IPS DF 6.9 (cell line): Measurements from ENCODE around the gene TSPAN15.

ENCODE experiments used
- DNase-seq: peaks from one replicate; pipeline ENCODE4 v3.0.0-alpha.2; 2013; ENCODE audit warnings: low read depth, low spot score
- H3K27ac ChIP-seq: one replicate; pipeline ENCODE4 v1.5.1; 2013; ENCODE audit warnings: low read length, control low read depth
- H3K27me3 ChIP-seq: 2 replicates; pipeline ENCODE4 v1.6.1; 2013; ENCODE audit warnings: mild to moderate bottlenecking, low read length; ENCODE audit not compliant: control insufficient read depth, insufficient read depth
- H3K36me3 ChIP-seq: 2 replicates; pipeline ENCODE4 v1.6.1; 2013; ENCODE audit warnings: low read length; ENCODE audit not compliant: control insufficient read depth, insufficient read depth
- H3K4me1 ChIP-seq: 2 replicates; pipeline ENCODE4 v1.6.1; 2013; ENCODE audit warnings: low read length; ENCODE audit not compliant: control insufficient read depth, insufficient read depth
- H3K4me3 ChIP-seq: 2 replicates; pipeline ENCODE4 v1.5.1; 2013; ENCODE audit warnings: mild to moderate bottlenecking, low read length
- H3K9me3 ChIP-seq: 2 replicates; pipeline ENCODE4 v1.6.1; 2013; ENCODE audit warnings: low read length, inconsistent platforms; ENCODE audit not compliant: control insufficient read depth, insufficient read depth
- WGBS: extraction: QIAGEN DNeasy Blood & Tissue Kit; methylation state at CpG from one replicate; pipeline ENCODE4 v1.1.7; 2013; ENCODE audit warnings: mixed read lengths, missing lambda C conversion rate; ENCODE audit not compliant: insufficient read length, insufficient coverage; 5-methylcytosine and 5-hydroxymethylcytosine counted together

The TSPAN15 gene

GRCh38 chr10:69417542-69417941 is 33.7 kb upstream of the TSPAN15 start:
- H3K36me3 ChIP-seq, result no peaks in the 10 kb centered on the region
- H3K27me3 ChIP-seq, result no peaks in the 10 kb centered on the region
- H3K9me3 ChIP-seq, result no peaks in the 10 kb centered on the region
- DNase-seq, result no peak
- no peaks in the 10 kb centered on the region for H3K4me1 ChIP-seq
- no peak overlapping the region for H3K27ac ChIP-seq
- H3K4me3 ChIP-seq, result no peak overlapping the region
- WGBS, result no CpG with 5 or more reads among the region's 11 CpGs

- no peaks in the 10 kb centered on the region for H3K9me3 ChIP-seq
- WGBS, result no CpG with 5 or more reads among the region's 8 CpGs
- no peak overlapping the region for H3K4me3 ChIP-seq
- H3K4me1 ChIP-seq, result no peaks in the 10 kb centered on the region
- no peak overlapping the region for H3K27ac ChIP-seq
- H3K36me3 ChIP-seq, result no peaks in the 10 kb centered on the region
- DNase-seq, result no peak
- no peaks in the 10 kb centered on the region for H3K27me3 ChIP-seq
These were observed 33.1 kb upstream of the TSPAN15 start for GRCh38 chr10:69418052-69418752.

- Histone ChIP-seq H3K27ac (no peak overlapping the region), H3K36me3 (no peaks in the 10 kb centered on the region), H3K9me3 (no peaks in the 10 kb centered on the region), H3K4me3 (no peak overlapping the region; the same call in 1 of the 2 replicates), H3K4me1 (no peaks in the 10 kb centered on the region), H3K27me3 (no peaks in the 10 kb centered on the region)
- DNase-seq, result no peak
- WGBS, result no CpG with 5 or more reads among the region's 18 CpGs
These were observed 32.0 kb upstream of the TSPAN15 start for GRCh38 chr10:69419096-69419743.

- no peak for DNase-seq
- Histone ChIP-seq H3K27ac (no peak overlapping the region), H3K4me3 (no peak overlapping the region), H3K27me3 (no peaks in the 10 kb centered on the region), H3K4me1 (no peaks in the 10 kb centered on the region), H3K36me3 (no peaks in the 10 kb centered on the region), H3K9me3 (no peaks in the 10 kb centered on the region)
- WGBS, result no CpG with 5 or more reads among the region's 11 CpGs
These were observed 31.5 kb upstream of the TSPAN15 start for GRCh38 chr10:69419744-69420126.

- Histone ChIP-seq H3K36me3 (no peaks in the 10 kb centered on the region), H3K27ac (no peak overlapping the region), H3K4me1 (no peaks in the 10 kb centered on the region), H3K27me3 (no peaks in the 10 kb centered on the region), H3K4me3 (no peak overlapping the region), H3K9me3 (no peaks in the 10 kb centered on the region)
- no CpG with 5 or more reads among the region's 13 CpGs for WGBS
- DNase-seq, result no peak
These were observed 29.5 kb upstream of the TSPAN15 start for GRCh38 chr10:69421611-69422308.

- Histone ChIP-seq H3K27me3 (no peaks in the 10 kb centered on the region), H3K4me1 (no peaks in the 10 kb centered on the region), H3K9me3 (no peaks in the 10 kb centered on the region), H3K27ac (no peak overlapping the region), H3K36me3 (no peaks in the 10 kb centered on the region), H3K4me3 (no peak overlapping the region)
- WGBS, result no CpG with 5 or more reads among the region's 4 CpGs
- no peak for DNase-seq
These were observed 28.6 kb upstream of the TSPAN15 start for GRCh38 chr10:69422676-69423075.

GRCh38 chr10:69425041-69425440 is 26.2 kb upstream of the TSPAN15 start:
- Histone ChIP-seq H3K27ac (no peak overlapping the region), H3K36me3 (no peaks in the 10 kb centered on the region), H3K4me1 (no peaks in the 10 kb centered on the region), H3K4me3 (no peak overlapping the region), H3K27me3 (no peaks in the 10 kb centered on the region), H3K9me3 (no peaks in the 10 kb centered on the region)
- DNase-seq, result no peak
- WGBS, result no CpG with 5 or more reads among the region's 2 CpGs

- Histone ChIP-seq H3K27me3 (no peaks in the 10 kb centered on the region), H3K36me3 (no peaks in the 10 kb centered on the region), H3K27ac (no peak overlapping the region), H3K9me3 (no peaks in the 10 kb centered on the region), H3K4me3 (no peak overlapping the region), H3K4me1 (no peaks in the 10 kb centered on the region)
- DNase-seq, result no peak
- no CpG with 5 or more reads among the region's 5 CpGs for WGBS
These were observed 25.6 kb upstream of the TSPAN15 start for GRCh38 chr10:69425511-69426298.

- H3K27ac ChIP-seq, result no peak overlapping the region
- DNase-seq, result no peak
- H3K4me1 ChIP-seq, result no peaks in the 10 kb centered on the region
- no peaks in the 10 kb centered on the region for H3K9me3 ChIP-seq
- no CpG with 5 or more reads among the region's 4 CpGs for WGBS
- H3K4me3 ChIP-seq, result no peak overlapping the region
- no peaks in the 10 kb centered on the region for H3K27me3 ChIP-seq
- H3K36me3 ChIP-seq, result no peaks in the 10 kb centered on the region
These were observed 24.9 kb upstream of the TSPAN15 start for GRCh38 chr10:69426376-69426727.

GRCh38 chr10:69428165-69428564 is 23.1 kb upstream of the TSPAN15 start:
- H3K27ac ChIP-seq, result no peak overlapping the region
- no peaks in the 10 kb centered on the region for H3K27me3 ChIP-seq
- no peaks in the 10 kb centered on the region for H3K9me3 ChIP-seq
- no peak overlapping the region for H3K4me3 ChIP-seq
- no peaks in the 10 kb centered on the region for H3K4me1 ChIP-seq
- WGBS, result no CpG with 5 or more reads among the region's 8 CpGs
- no peak for DNase-seq
- no peaks in the 10 kb centered on the region for H3K36me3 ChIP-seq
